HepG2 (cell line): Measurements from ENCODE around the gene ERBB4. TPM values are rescaled to one million over a fixed set of nuclear protein-coding genes. Genes with fewer than 3 reads are reported as not detected.
A peak's percentile ranks its signal among the peaks of the same experiment; 100 is the strongest.

Experiments
- ATAC-seq: fragments of 200-7000 bp; cut with Tn5 transposase; 3 replicates; pipeline ENCODE4 v1.9.1; 2020; ENCODE audit warnings: mild to moderate bottlenecking, moderate library complexity
- BruUV-seq: library from RNA; stranded (reverse); fragments of 400-500 nt; replicated peaks from 2 replicates; lab custom pipeline; 2021; lab: Mats Ljungman, UMichigan
- CTCF ChIA-PET: fragments of 300-600 bp; formaldehyde crosslinking; extraction: SDS; loops from one replicate; lab custom pipeline; 2021; ENCODE audit warnings: low total read pairs, inconsistent platforms, low intra/inter-chr PET ratio; lab: Yijun Ruan, JAX
- POLR2A ChIA-PET: fragments of 350-600 bp; sonication (Branson Sonifier 250); formaldehyde crosslinking; loops from one replicate; lab custom pipeline; 2020; ENCODE audit warnings: antibody characterized with exemption, inconsistent platforms; lab: Yijun Ruan, JAX
- DNase-seq: peaks from one replicate; pipeline ENCODE4 v3.0.0-alpha.2; 2015; ENCODE audit warnings: low spot score
- FAIRE-seq: peaks from 3 replicates; lab custom pipeline; 2011; peaks lifted over from hg19 to GRCh38; lab: Jason Lieb, UNC
- H2AFZ ChIP-seq: one replicate; pipeline ENCODE4 v1.6.1; 2011; ENCODE audit warnings: low read length, inconsistent platforms
- H3K27ac ChIP-seq: fragments of 300-600 bp; 3 replicates; pipeline ENCODE4 v1.8.0; 2011; ENCODE audit warnings: mixed run types, mild to moderate bottlenecking, mixed read lengths, low read length, inconsistent platforms; ENCODE audit not compliant: insufficient read depth; ENCODE audit errors: extremely low read length
- H3K27me3 ChIP-seq, 2 experiments: fragments of 200-600 bp in 1 of 2; 2 replicates in 1 of 2; 3 replicates in 1 of 2; pipeline versions ENCODE4 v1.6.0 to v1.8.0; 2011; ENCODE audit warnings: low read length in 2 of 2, mild to moderate bottlenecking in 2 of 2, moderate library complexity in 2 of 2, inconsistent platforms in 1 of 2; ENCODE audit not compliant: insufficient read depth in 2 of 2, control insufficient read depth in 1 of 2
- H3K36me3 ChIP-seq, 2 experiments: fragments of 200-600 bp in 1 of 2; replicated peaks in 1 of 2; 2 replicates in 1 of 2; 3 replicates in 1 of 2; pipeline versions ENCODE4 v1.5.1 to v1.8.0; 2011; ENCODE audit warnings: low read length in 2 of 2, inconsistent platforms in 1 of 2; ENCODE audit not compliant: insufficient read depth in 2 of 2, control insufficient read depth in 1 of 2
- H3K4me1 ChIP-seq: 2 replicates; pipeline ENCODE4 v1.5.1; 2012; ENCODE audit warnings: low read length, inconsistent platforms; ENCODE audit not compliant: insufficient read depth
- H3K4me2 ChIP-seq: 2 replicates; pipeline ENCODE4 v1.6.0; 2011; ENCODE audit warnings: low read depth, low read length, inconsistent platforms
- H3K4me3 ChIP-seq, 3 experiments: fragments of 200-600 bp in 1 of 3; sonication (generic), shearing (Covaris generic) in 1 of 3; replicated peaks in 1 of 3; 2 replicates each; pipeline ENCODE4 v1.5.1; 2011 to 2016; ENCODE audit warnings: low read length in 3 of 3, inconsistent platforms in 2 of 3, low read depth in 2 of 3, mild to moderate bottlenecking in 2 of 3, control low read depth in 1 of 3, mixed read lengths in 1 of 3; ENCODE audit not compliant: insufficient read depth in 1 of 3
- H3K79me2 ChIP-seq: one replicate; pipeline ENCODE4 v1.6.1; 2011; ENCODE audit warnings: low read length, inconsistent platforms; ENCODE audit not compliant: insufficient read depth
- H3K9ac ChIP-seq: 2 replicates; pipeline ENCODE4 v1.6.0; 2011; ENCODE audit warnings: mild to moderate bottlenecking, low read depth, low read length, inconsistent platforms; ENCODE audit not compliant: insufficient read depth
- H3K9me3 ChIP-seq: 2 replicates; pipeline ENCODE4 v1.5.1; 2012; ENCODE audit warnings: mild to moderate bottlenecking, low read length
- H4K20me1 ChIP-seq: 2 replicates; pipeline ENCODE4 v1.6.0; 2011; ENCODE audit warnings: inconsistent platforms, mild to moderate bottlenecking, low read length, moderate library complexity; ENCODE audit not compliant: insufficient read depth
- ATF7 ChIP-seq, 2 experiments: fragments of 450-650 bp in 1 of 2; sonication (generic) in 1 of 2; formaldehyde crosslinking in 1 of 2; IDR thresholded peaks; 2 replicates each; pipeline versions ENCODE4 v1.4.0 to v1.6.1; 2016 to 2020; ENCODE audit warnings: antibody characterized with exemption in 1 of 2, mild to moderate bottlenecking in 1 of 2, missing genetic modification reagents in 1 of 2
- BCL3 ChIP-seq: sonication (generic); formaldehyde crosslinking; IDR thresholded peaks from 2 replicates; pipeline ENCODE4 v1.5.1; 2020; ENCODE audit warnings: mild to moderate bottlenecking, missing genetic modification reagents, moderate library complexity
- CCAR2 ChIP-seq: fragments of 200-400 bp; formaldehyde crosslinking; optimal IDR thresholded peaks from 2 replicates; pipeline ENCODE3; 2018; ENCODE audit warnings: low read depth, mild to moderate bottlenecking, low read length, moderate library complexity
- EED ChIP-seq: sonication (generic); formaldehyde crosslinking; IDR thresholded peaks from 2 replicates; pipeline ENCODE4 v1.5.0; 2020; ENCODE audit warnings: mild to moderate bottlenecking, missing genetic modification reagents
- GABPB1 ChIP-seq: IDR thresholded peaks from 2 replicates; pipeline ENCODE4 v1.6.1; 2016; ENCODE audit warnings: mild to moderate bottlenecking, missing genetic modification reagents, moderate library complexity, missing compliant biosample characterization
- IKZF4 ChIP-seq: sonication (generic); formaldehyde crosslinking; IDR thresholded peaks from 2 replicates; pipeline ENCODE4 v1.5.1; 2020; ENCODE audit warnings: borderline replicate concordance, mild to moderate bottlenecking, low read depth, missing genetic modification reagents; ENCODE audit errors: not compliant biosample characterization
- KLF9 ChIP-seq: IDR thresholded peaks from 2 replicates; pipeline ENCODE4 v1.6.1; 2016; ENCODE audit warnings: low read depth
- NBN ChIP-seq: fragments of 450-650 bp; conservative IDR thresholded peaks from 2 replicates; pipeline ENCODE4 v1.6.1; 2017
- PLRG1 ChIP-seq: fragments of 450-650 bp; conservative IDR thresholded peaks from 2 replicates; pipeline ENCODE4 v1.6.1; 2016
- SPEN ChIP-seq: sonication (generic); formaldehyde crosslinking; IDR thresholded peaks from 2 replicates; pipeline ENCODE4 v1.5.1; 2020; ENCODE audit warnings: low read depth, mild to moderate bottlenecking, missing genetic modification reagents
- ZNF337 ChIP-seq: sonication (generic); formaldehyde crosslinking; IDR thresholded peaks from 2 replicates; pipeline ENCODE4 v1.5.1; 2020; ENCODE audit warnings: missing genetic modification reagents, low read depth, mild to moderate bottlenecking, borderline replicate concordance
- ZNF576 ChIP-seq: sonication (generic); formaldehyde crosslinking; IDR thresholded peaks from 2 replicates; pipeline ENCODE4 v1.4.0; 2020; ENCODE audit warnings: mild to moderate bottlenecking, missing genetic modification reagents
- ZNF883 ChIP-seq: sonication (generic); formaldehyde crosslinking; IDR thresholded peaks from 2 replicates; pipeline ENCODE4 v1.5.1; 2020; ENCODE audit warnings: mild to moderate bottlenecking, missing genetic modification reagents; ENCODE audit errors: not compliant biosample characterization
- WGBS: methylation state at CpG from one replicate; pipeline ENCODE4 v1.1.6; 2017; ENCODE audit warnings: low lambda C conversion rate; 5-methylcytosine and 5-hydroxymethylcytosine counted together
- in situ Hi-C: cut with HindIII; loops from 2 replicates; pipeline ENCODE4 v1.10.0; 2017; ENCODE audit warnings: low pct_unique_long_range_greater_than_20kb; ENCODE audit not compliant: extremely low pct_ligation_motif_present
- intact Hi-C: fragments of 100-400 bp; cut with micrococcal nuclease; formaldehyde crosslinking; loops from one replicate; pipeline ENCODE4 v1.10.0; 2022; ENCODE audit not compliant: unreplicated experiment
- polyA plus RNA-seq, 8 experiments: library from polyadenylated mRNA; depleted of rRNA in 3 of 8; stranded (reverse) in 7 of 8; unstranded in 1 of 8; fragments of >200 nt; fragmentation: Illumina TruSeq in 4 of 8; extraction: Trizol in 4 of 8; gene quantifications; 2 replicates each; pipeline versions ENCODE4 v1.2.1 to v1.2.3, GENCODE V29; 2011 to 2016; ENCODE audit warnings: low read depth in 4 of 8, missing spikeins in 1 of 8, mixed read lengths in 1 of 8; ENCODE audit not compliant: insufficient read depth in 1 of 8
- total RNA-seq, 5 experiments: library from RNA; depleted of rRNA; stranded (reverse); fragments of >200 nt; fragmentation: Illumina TruSeq; extraction: Trizol; gene quantifications; 2 replicates each; pipeline ENCODE4 v1.2.3, GENCODE V29; 2016; ENCODE audit warnings: low read depth in 1 of 5

ERBB4 gene
- total and polyA plus RNA-seq, 2 of the 13 experiments (the other 11 are each of a cell fraction or from before 2014, with no cell fraction given), result not detected

- 23% methylated on average over 42 of the region's 56 CpGs for WGBS
- intact Hi-C loops, result no loop called here
- FAIRE-seq (no peak), ATAC-seq (peak; percentile 69)
- Histone ChIP-seq H2AFZ (no peak overlapping the region), H3K4me2 (peak overlapping the region; percentile 77), H3K36me3 (no peaks in the 10 kb centered on the region), H3K27me3 (peaks cover 5 to 45% of the 10 kb centered on the region in 2 experiments; a peak in 4 of 5 replicates), H3K4me1 (peaks cover 20% of the 10 kb centered on the region), H3K27ac (no peak overlapping the region), H3K4me3 (peak overlapping the region; percentile 37 to 65 (median 61); a peak in 5 of 6 replicates), H3K9ac (no peak overlapping the region), H3K9me3 (no peaks in the 10 kb centered on the region), H4K20me1 (no peaks in the 10 kb centered on the region)
- ChIA-PET POLR2A (no interaction called here), CTCF (no interaction called here)
- BruUV-seq, result no TSS peak
- no peak for TF ChIP-seq ZNF576 (CRISPR knock-in tag)
- TF ChIP-seq ATF7 (IDR thresholded peaks at IDR 0.05), result no peak
- no peak for TF ChIP-seq ATF7 (CRISPR knock-in tag; IDR thresholded peaks at IDR 0.05)
- TF ChIP-seq PLRG1, result no peak
- TF ChIP-seq ZNF883 (CRISPR knock-in tag), result peak; percentile 58
- no peak for TF ChIP-seq KLF9
- peak; percentile 36 for TF ChIP-seq IKZF4 (CRISPR knock-in tag)
- no peak for TF ChIP-seq EED (CRISPR knock-in tag)
- TF ChIP-seq ZNF337, result 0 out of 2 replicates have a peak, but pooled peaks have one; percentile 38
- no peak for TF ChIP-seq CCAR2
- TF ChIP-seq GABPB1 (CRISPR knock-in tag), result peak; percentile 35; the same call in 1 of the 2 replicates
- 0 out of 2 replicates have a peak, but pooled peaks have one; percentile 12 for TF ChIP-seq BCL3
- TF ChIP-seq NBN, result no peak
- TF ChIP-seq SPEN, result no peak
- TF ChIP-seq, all 625 proteins: peak for 5
- DNase-seq, result no peak
- in situ Hi-C loops, result no loop called here
- H3K79me2 ChIP-seq, result no peaks in the 10 kb centered on the region
These were observed 1.5 kb downstream of the ERBB4 start for GRCh38 chr2:212536817-212537725.
